ENCODE measurements around the gene TLE1.

Gene TLE1

GRCh38 chr9:81605170-81605670, 84.1 kb downstream of the TLE1 start:
- Histone ChIP-seq H3K9ac (ENCODE audit: low read length) (no peak overlapping the region), H3K27me3 (ENCODE audit: control insufficient read depth in 1 of 2, insufficient read depth in 1 of 2, low read length in 2 of 2) (no peaks in the 10 kb centered on the region), H4K8ac (ENCODE audit: low read length) (no peak overlapping the region), H3K4me2 (ENCODE audit: low read length, poor library complexity, severe bottlenecking) (no peak overlapping the region), H3K27ac (ENCODE audit: low read length, poor library complexity, severe bottlenecking) (no peak overlapping the region), H3K4me1 (ENCODE audit: control insufficient read depth, insufficient read depth, low read depth, low read length) (peaks cover 5% of the 10 kb centered on the region), H3K36me3 (ENCODE audit: control insufficient read depth in 1 of 2, insufficient read depth in 2 of 2, low read depth in 1 of 2, low read length in 2 of 2) (peaks cover 8 to 47% of the 10 kb centered on the region in 2 experiments), H2BK12ac (ENCODE audit: low read length in 2 of 2) (no peak overlapping the region), H3K79me1 (replicated peaks; ENCODE audit: low read length, poor library complexity, severe bottlenecking) (no peaks in the 10 kb centered on the region), H3K4ac (ENCODE audit: low read depth in 1 of 2, low read length in 2 of 2) (no peak overlapping the region), H2AK5ac (ENCODE audit: low read length, severe bottlenecking) (no peak overlapping the region), H3K14ac (ENCODE audit: low read length in 2 of 2) (no peak overlapping the region), H3K4me3 (ENCODE audit: insufficient read depth in 1 of 2, low read depth in 1 of 2, low read length in 2 of 2) (no peak overlapping the region), H3K18ac (ENCODE audit: low read depth in 1 of 2, low read length in 2 of 2) (no peak overlapping the region), H2BK15ac (ENCODE audit: low read depth, poor library complexity, severe bottlenecking) (no peak overlapping the region), H2AFZ (ENCODE audit: low read depth, low read length) (no peak overlapping the region), H3K23ac (ENCODE audit: low read length in 2 of 2) (no peak overlapping the region), H2BK120ac (ENCODE audit: low read depth, low read length) (no peak overlapping the region), H2BK5ac (ENCODE audit: low read depth, low read length, poor library complexity, severe bottlenecking) (no peak overlapping the region), H4K91ac (ENCODE audit: low read length) (no peak overlapping the region), H3K9me3 (ENCODE audit: control insufficient read depth, low read length) (no peaks in the 10 kb centered on the region)
- DNase-seq = no peak
- WGBS = 78% methylated on average over 4 of the region's 8 CpGs

- Histone ChIP-seq H3K79me1 (replicated peaks; ENCODE audit: low read length, poor library complexity, severe bottlenecking) (no peaks in the 10 kb centered on the region), H4K91ac (ENCODE audit: low read length) (no peak overlapping the region)
Observed at GRCh38 chr9:81604306-81605169, 84.8 kb downstream of the TLE1 start.

GRCh38 chr9:81602887-81603680, 86.3 kb downstream of the TLE1 start:
- WGBS = 89% methylated on average over 6 of the region's 6 CpGs
- Histone ChIP-seq H3K4me2 (ENCODE audit: low read length, poor library complexity, severe bottlenecking) (no peak overlapping the region), H3K14ac (ENCODE audit: low read length in 2 of 2) (peak overlapping the region in 1 of 2 experiments; percentile 49), H3K27me3 (ENCODE audit: control insufficient read depth in 1 of 2, insufficient read depth in 1 of 2, low read length in 2 of 2) (no peaks in the 10 kb centered on the region), H3K4me1 (ENCODE audit: control insufficient read depth, insufficient read depth, low read depth, low read length) (peaks cover 8% of the 10 kb centered on the region), H2BK12ac (ENCODE audit: low read length in 2 of 2) (peak overlapping the region in 1 of 2 experiments; percentile 32), H3K4me3 (ENCODE audit: insufficient read depth in 1 of 2, low read depth in 1 of 2, low read length in 2 of 2) (no peak overlapping the region), H3K4ac (ENCODE audit: low read depth in 1 of 2, low read length in 2 of 2) (no peak overlapping the region), H3K79me1 (replicated peaks; ENCODE audit: low read length, poor library complexity, severe bottlenecking) (peaks cover 3% of the 10 kb centered on the region), H3K9ac (ENCODE audit: low read length) (no peak overlapping the region), H3K36me3 (ENCODE audit: control insufficient read depth in 1 of 2, insufficient read depth in 2 of 2, low read depth in 1 of 2, low read length in 2 of 2) (peaks cover 2 to 33% of the 10 kb centered on the region in 2 experiments), H3K9me3 (ENCODE audit: control insufficient read depth, low read length) (no peaks in the 10 kb centered on the region), H2AK5ac (ENCODE audit: low read length, severe bottlenecking) (no peak overlapping the region), H3K18ac (ENCODE audit: low read depth in 1 of 2, low read length in 2 of 2) (peak overlapping the region in 1 of 2 experiments; percentile 41), H2BK15ac (ENCODE audit: low read depth, poor library complexity, severe bottlenecking) (no peak overlapping the region), H4K8ac (ENCODE audit: low read length) (no peak overlapping the region), H3K27ac (ENCODE audit: low read length, poor library complexity, severe bottlenecking) (no peak overlapping the region), H4K91ac (ENCODE audit: low read length) (no peak overlapping the region), H2AFZ (ENCODE audit: low read depth, low read length) (no peak overlapping the region), H2BK5ac (ENCODE audit: low read depth, low read length, poor library complexity, severe bottlenecking) (no peak overlapping the region), H2BK120ac (ENCODE audit: low read depth, low read length) (peak overlapping the region; percentile 7), H3K23ac (ENCODE audit: low read length in 2 of 2) (no peak overlapping the region)
- DNase-seq = peak; percentile 11

More at GRCh38 chr9:81604306-81605169, 84.8 kb downstream of the TLE1 start:
- no peak overlapping the region for H3K9ac ChIP-seq (ENCODE audit: low read length)
- H3K4ac ChIP-seq (ENCODE audit: low read depth in 1 of 2, low read length in 2 of 2) = no peak overlapping the region
- H2BK12ac ChIP-seq (ENCODE audit: low read length in 2 of 2) = peak overlapping the region in 1 of 2 experiments; percentile 57
- no peak overlapping the region for H2AK5ac ChIP-seq (ENCODE audit: low read length, severe bottlenecking)
- no peak overlapping the region for H3K18ac ChIP-seq (ENCODE audit: low read depth in 1 of 2, low read length in 2 of 2)
- peaks cover 5% of the 10 kb centered on the region for H3K4me1 ChIP-seq (ENCODE audit: control insufficient read depth, insufficient read depth, low read depth, low read length)
- no peak overlapping the region for H2BK15ac ChIP-seq (ENCODE audit: low read depth, poor library complexity, severe bottlenecking)
- H3K27ac ChIP-seq (ENCODE audit: low read length, poor library complexity, severe bottlenecking) = no peak overlapping the region
- no peak overlapping the region for H3K23ac ChIP-seq (ENCODE audit: low read length in 2 of 2)
- 78% methylated on average over 12 of the region's 12 CpGs for WGBS
- H3K36me3 ChIP-seq (ENCODE audit: control insufficient read depth in 1 of 2, insufficient read depth in 2 of 2, low read depth in 1 of 2, low read length in 2 of 2) = peaks cover 8 to 40% of the 10 kb centered on the region in 2 experiments
- no peak overlapping the region for H4K8ac ChIP-seq (ENCODE audit: low read length)
- H3K27me3 ChIP-seq (ENCODE audit: control insufficient read depth in 1 of 2, insufficient read depth in 1 of 2, low read length in 2 of 2) = no peaks in the 10 kb centered on the region
- no peak overlapping the region for H2AFZ ChIP-seq (ENCODE audit: low read depth, low read length)
- H3K14ac ChIP-seq (ENCODE audit: low read length in 2 of 2) = no peak overlapping the region
- H3K9me3 ChIP-seq (ENCODE audit: control insufficient read depth, low read length) = no peaks in the 10 kb centered on the region
- no peak overlapping the region for H3K4me3 ChIP-seq (ENCODE audit: insufficient read depth in 1 of 2, low read depth in 1 of 2, low read length in 2 of 2)
- H3K4me2 ChIP-seq (ENCODE audit: low read length, poor library complexity, severe bottlenecking) = no peak overlapping the region
- DNase-seq = peak; percentile 64
- no peak overlapping the region for H2BK5ac ChIP-seq (ENCODE audit: low read depth, low read length, poor library complexity, severe bottlenecking)
- no peak overlapping the region for H2BK120ac ChIP-seq (ENCODE audit: low read depth, low read length)

All from mesenchymal stem cell (in vitro differentiated cells and primary cell).